ENCODE measurements around the gene LCOR. TPM values are rescaled to one million over a fixed set of nuclear protein-coding genes. Genes with fewer than 3 reads are reported as not detected.

LCOR gene
- total RNA-seq, 1 experiment from 2014 or later = 23.9 TPM

GRCh38 chr10:96996275-96996965 lies 164.3 kb downstream of the LCOR start (continued):
- TF ChIP-seq CREM (CRISPR knock-in tag; IDR thresholded peaks at IDR 0.05) (no peak), GABPB1 (CRISPR knock-in tag; IDR thresholded peaks at IDR 0.05) (no peak), STAT6 (CRISPR knock-in tag; conservative IDR thresholded peaks at IDR 0.05; ENCODE audit: low read depth) (no peak), ATF1 (CRISPR knock-in tag; IDR thresholded peaks at IDR 0.05) (no peak), ZNF425 (CRISPR knock-in tag; conservative IDR thresholded peaks at IDR 0.05) (no peak)

GRCh38 chr10:96998329-96998888 lies 166.3 kb downstream of the LCOR start:
- Mint-ChIP-seq H3K4me1 (no peaks in the 10 kb centered on the region), H3K4me3 (no peak overlapping the region), H3K36me3 (no peaks in the 10 kb centered on the region), H3K27me3 (ENCODE audit: low read depth) (no peaks in the 10 kb centered on the region), H3K9me3 (no peaks in the 10 kb centered on the region), H3K27ac (no peak overlapping the region)
- ATAC-seq = no peak
- ChIA-PET CTCF (interaction anchor here (0.9 to 5.8 kb wide), 2 partner anchors 27 to 39 kb away, joined by 4 to 27 read pairs; no protein-coding TSS in a partner anchor), POLR2A (interaction anchor here (0.6 kb wide), 1 partner anchor 27 kb away, joined by 3 read pairs; no protein-coding TSS in a partner anchor)
- TF ChIP-seq ZNF281 (CRISPR knock-in tag; IDR thresholded peaks at IDR 0.05) (no peak), OVOL2 (CRISPR knock-in tag; IDR thresholded peaks at IDR 0.05; ENCODE audit: borderline replicate concordance) (no peak), NFATC4 (CRISPR knock-in tag; IDR thresholded peaks at IDR 0.05) (no peak), FOXP4 (CRISPR knock-in tag; IDR thresholded peaks at IDR 0.05) (no peak)
- DNase-seq (ENCODE audit: low spot score) = no peak

GRCh38 chr10:96999337-96999736 lies 167.2 kb downstream of the LCOR start:
- ChIA-PET CTCF (interaction anchor here (0.9 to 5.8 kb wide), 3 partner anchors 26 to 38 kb away, joined by 3 to 27 read pairs (median 4); no protein-coding TSS in a partner anchor), POLR2A (no interaction called here)
- no peak overlapping the region for H3K4me3 Mint-ChIP-seq
- no peaks in the 10 kb centered on the region for H3K9me3 Mint-ChIP-seq
- no peak overlapping the region for H3K27ac Mint-ChIP-seq
- ATAC-seq (no peak), DNase-seq (ENCODE audit: low spot score) (no peak)
- H3K27me3 Mint-ChIP-seq (ENCODE audit: low read depth) = no peaks in the 10 kb centered on the region
- H3K36me3 Mint-ChIP-seq = no peaks in the 10 kb centered on the region
- H3K4me1 Mint-ChIP-seq = no peaks in the 10 kb centered on the region
- TF ChIP-seq ZBTB43 (CRISPR knock-in tag; IDR thresholded peaks at IDR 0.05) (no peak), MXD4 (CRISPR knock-in tag; IDR thresholded peaks at IDR 0.05; ENCODE audit: borderline replicate concordance) (no peak), OVOL2 (CRISPR knock-in tag; IDR thresholded peaks at IDR 0.05; ENCODE audit: borderline replicate concordance) (no peak), GABPB1 (CRISPR knock-in tag; IDR thresholded peaks at IDR 0.05) (no peak), GTF2I (CRISPR knock-in tag; conservative IDR thresholded peaks at IDR 0.05) (no peak), KAT7 (CRISPR knock-in tag; IDR thresholded peaks at IDR 0.05; ENCODE audit: borderline replicate concordance) (no peak), MYBL2 (CRISPR knock-in tag; IDR thresholded peaks at IDR 0.05) (no peak), SP1 (CRISPR knock-in tag; conservative IDR thresholded peaks at IDR 0.05) (no peak), ZNF317 (CRISPR knock-in tag; IDR thresholded peaks at IDR 0.05; ENCODE audit: borderline replicate concordance, low read depth) (no peak), CBFB (CRISPR knock-in tag; IDR thresholded peaks at IDR 0.05; ENCODE audit: low read depth) (no peak), IRF1 (CRISPR knock-in tag; IDR thresholded peaks at IDR 0.05) (no peak), MLX (CRISPR knock-in tag; IDR thresholded peaks at IDR 0.05) (no peak)
